Naive B cell (primary cell): ENCODE data around the gene SLC35F1. TPM values are rescaled to one million over a fixed set of nuclear protein-coding genes. Genes with fewer than 3 reads are reported as not detected.

ENCODE experiments used
- ATAC-seq, 2 donors: fragments of 150-1000 bp; cut with Tn5 transposase; 2 replicates each; pipeline ENCODE4 v1.10.0; 2021; ENCODE audit warnings: low read depth in 2 of 2, mild to moderate bottlenecking in 2 of 2, moderate library complexity in 2 of 2
- DNase-seq: peaks from one replicate; pipeline ENCODE4 v3.0.0; 2022
- H3K27ac Mint-ChIP-seq, 6 donors: one replicate each; pipeline ENCODE4 v1.8.0; 2020 to 2022; ENCODE audit warnings: mild to moderate bottlenecking in 6 of 6, mixed read lengths in 6 of 6, moderate library complexity in 5 of 6, inconsistent platforms in 2 of 6
- H3K27me3 Mint-ChIP-seq, 3 donors: one replicate each; pipeline ENCODE4 v1.8.0; 2021 to 2022; ENCODE audit warnings: mixed read lengths in 3 of 3, mild to moderate bottlenecking in 1 of 3
- H3K36me3 Mint-ChIP-seq, 2 donors: one replicate each; pipeline ENCODE4 v1.8.0; 2020 to 2022; ENCODE audit warnings: mixed read lengths in 2 of 2, inconsistent platforms in 1 of 2, mild to moderate bottlenecking in 1 of 2
- H3K4me1 Mint-ChIP-seq, 3 donors: one replicate each; pipeline ENCODE4 v1.8.0; 2020 to 2022; ENCODE audit warnings: mixed read lengths in 3 of 3, inconsistent platforms in 1 of 3, mild to moderate bottlenecking in 1 of 3, moderate library complexity in 1 of 3
- H3K4me3 Mint-ChIP-seq, 8 donors: one replicate each; pipeline ENCODE4 v1.8.0; 2020 to 2022; ENCODE audit warnings: mild to moderate bottlenecking in 8 of 8, mixed read lengths in 8 of 8, moderate library complexity in 8 of 8, inconsistent platforms in 2 of 8
- H3K9me3 Mint-ChIP-seq, 7 donors: one replicate each; pipeline ENCODE4 v1.8.0; 2020 to 2022; ENCODE audit warnings: mixed read lengths in 7 of 7, mild to moderate bottlenecking in 5 of 7, inconsistent platforms in 2 of 7, moderate library complexity in 1 of 7
- polyA plus RNA-seq, 6 donors: library from polyadenylated mRNA; unstranded; fragments of 300-500 nt; fragmentation: Illumina TruSeq; gene quantifications; one replicate each; pipeline ENCODE4 v1.2.3, GENCODE V29; 2021; ENCODE audit warnings: low read depth in 6 of 6

The SLC35F1 gene
- polyA plus RNA-seq, 6 donors from 2014 or later, result not detected

- Mint-ChIP-seq H3K27ac (no peak overlapping the region), H3K4me3 (no peak overlapping the region), H3K4me1 (no peaks in the 10 kb centered on the region), H3K9me3 (peaks cover 0 to 6% (median 2%) of the 10 kb centered on the region in 7 donors), H3K36me3 (no peaks in the 10 kb centered on the region), H3K27me3 (peaks cover 0 to 17% (median 4%) of the 10 kb centered on the region in 3 donors)
- DNase-seq (no peak), ATAC-seq (no peak)
Observed at GRCh38 chr6:118249680-118250079, 342.6 kb downstream of the SLC35F1 start.

GRCh38 chr6:118252474-118252873, 345.4 kb downstream of the SLC35F1 start:
- Mint-ChIP-seq H3K4me1 (no peaks in the 10 kb centered on the region), H3K27ac (no peak overlapping the region), H3K9me3 (peaks cover 0 to 5% (median 2%) of the 10 kb centered on the region in 7 donors), H3K4me3 (no peak overlapping the region), H3K36me3 (no peaks in the 10 kb centered on the region), H3K27me3 (no peaks in the 10 kb centered on the region)
- DNase-seq (no peak), ATAC-seq (no peak)

GRCh38 chr6:118253741-118254140, 346.7 kb downstream of the SLC35F1 start:
- no peaks in the 10 kb centered on the region for H3K4me1 Mint-ChIP-seq
- no peaks in the 10 kb centered on the region for H3K27me3 Mint-ChIP-seq
- ATAC-seq (no peak), DNase-seq (no peak)
- H3K4me3 Mint-ChIP-seq, result no peak overlapping the region
- H3K36me3 Mint-ChIP-seq, result no peaks in the 10 kb centered on the region
- no peaks in the 10 kb centered on the region for H3K9me3 Mint-ChIP-seq
- no peak overlapping the region for H3K27ac Mint-ChIP-seq

GRCh38 chr6:118260833-118261232, 353.8 kb downstream of the SLC35F1 start:
- Mint-ChIP-seq H3K4me3 (no peak overlapping the region), H3K27ac (no peak overlapping the region), H3K36me3 (no peaks in the 10 kb centered on the region), H3K27me3 (peaks cover 0 to 5% (median 5%) of the 10 kb centered on the region in 3 donors), H3K4me1 (no peaks in the 10 kb centered on the region), H3K9me3 (peaks cover 0 to 8% (median 5%) of the 10 kb centered on the region in 7 donors)
- no peak for ATAC-seq
- no peak for DNase-seq

- Mint-ChIP-seq H3K36me3 (no peaks in the 10 kb centered on the region), H3K9me3 (peaks cover 2 to 10% (median 5%) of the 10 kb centered on the region in 7 donors), H3K27me3 (peaks cover 0 to 14% (median 5%) of the 10 kb centered on the region in 3 donors), H3K27ac (no peak overlapping the region), H3K4me1 (no peaks in the 10 kb centered on the region), H3K4me3 (no peak overlapping the region)
- ATAC-seq (no peak), DNase-seq (no peak)
Observed at GRCh38 chr6:118263921-118264486, 356.9 kb downstream of the SLC35F1 start.

- Mint-ChIP-seq H3K4me1 (no peaks in the 10 kb centered on the region), H3K4me3 (no peak overlapping the region), H3K36me3 (no peaks in the 10 kb centered on the region), H3K27me3 (peaks cover 0 to 14% (median 0%) of the 10 kb centered on the region in 3 donors), H3K9me3 (peaks cover 2 to 10% (median 4%) of the 10 kb centered on the region in 7 donors), H3K27ac (no peak overlapping the region)
- ATAC-seq (no peak), DNase-seq (no peak)
Observed at GRCh38 chr6:118269659-118270058, 362.6 kb downstream of the SLC35F1 start.

- Mint-ChIP-seq H3K27me3 (peaks cover 4 to 23% (median 7%) of the 10 kb centered on the region in 3 donors), H3K4me3 (no peak overlapping the region), H3K9me3 (no peaks in the 10 kb centered on the region), H3K4me1 (no peaks in the 10 kb centered on the region), H3K36me3 (no peaks in the 10 kb centered on the region), H3K27ac (no peak overlapping the region)
- no peak for ATAC-seq
- no peak for DNase-seq
Observed at GRCh38 chr6:118277631-118278030, 370.6 kb downstream of the SLC35F1 start.

GRCh38 chr6:118280210-118280609, 373.1 kb downstream of the SLC35F1 start:
- H3K4me3 Mint-ChIP-seq, result no peak overlapping the region
- H3K9me3 Mint-ChIP-seq, result no peaks in the 10 kb centered on the region
- DNase-seq (no peak), ATAC-seq (no peak)
- no peaks in the 10 kb centered on the region for H3K4me1 Mint-ChIP-seq
- H3K27me3 Mint-ChIP-seq, result peaks cover 7 to 18% (median 13%) of the 10 kb centered on the region in 3 donors
- no peak overlapping the region for H3K27ac Mint-ChIP-seq
- no peaks in the 10 kb centered on the region for H3K36me3 Mint-ChIP-seq

GRCh38 chr6:118281291-118281690, 374.2 kb downstream of the SLC35F1 start:
- no peak overlapping the region for H3K27ac Mint-ChIP-seq
- ATAC-seq (no peak), DNase-seq (no peak)
- no peaks in the 10 kb centered on the region for H3K9me3 Mint-ChIP-seq
- no peaks in the 10 kb centered on the region for H3K36me3 Mint-ChIP-seq
- H3K4me1 Mint-ChIP-seq, result no peaks in the 10 kb centered on the region
- peaks cover 4 to 16% (median 13%) of the 10 kb centered on the region in 3 donors for H3K27me3 Mint-ChIP-seq
- no peak overlapping the region for H3K4me3 Mint-ChIP-seq

- H3K4me1 Mint-ChIP-seq, result no peaks in the 10 kb centered on the region
- peak overlapping the region in 1 of 6 donors; percentile 7 for H3K27ac Mint-ChIP-seq
- H3K4me3 Mint-ChIP-seq, result no peak overlapping the region
- peaks cover 0 to 3% (median 0%) of the 10 kb centered on the region in 7 donors for H3K9me3 Mint-ChIP-seq
- peak; percentile 5 for DNase-seq
- no peak for ATAC-seq
- no peaks in the 10 kb centered on the region for H3K36me3 Mint-ChIP-seq
- H3K27me3 Mint-ChIP-seq, result peaks cover 0 to 21% (median 13%) of the 10 kb centered on the region in 3 donors
Observed at GRCh38 chr6:118283766-118284165, 376.7 kb downstream of the SLC35F1 start.

- Mint-ChIP-seq H3K4me3 (no peak overlapping the region), H3K27ac (no peak overlapping the region), H3K9me3 (peaks cover 0 to 5% (median 0%) of the 10 kb centered on the region in 7 donors), H3K27me3 (peaks cover 0 to 21% (median 13%) of the 10 kb centered on the region in 3 donors), H3K36me3 (no peaks in the 10 kb centered on the region), H3K4me1 (no peaks in the 10 kb centered on the region)
- ATAC-seq (no peak), DNase-seq (no peak)
Observed at GRCh38 chr6:118284736-118285360, 377.8 kb downstream of the SLC35F1 start.

GRCh38 chr6:118285791-118286190, 378.7 kb downstream of the SLC35F1 start:
- ATAC-seq, result no peak

GRCh38 chr6:118288355-118289124, 381.5 kb downstream of the SLC35F1 start:
- Mint-ChIP-seq H3K27ac (no peak overlapping the region), H3K9me3 (peaks cover 0 to 5% (median 0%) of the 10 kb centered on the region in 7 donors), H3K4me3 (no peak overlapping the region), H3K27me3 (peaks cover 0 to 9% (median 0%) of the 10 kb centered on the region in 3 donors), H3K4me1 (no peaks in the 10 kb centered on the region), H3K36me3 (no peaks in the 10 kb centered on the region)
- no peak for DNase-seq
- ATAC-seq, result no peak

More at GRCh38 chr6:118285791-118286190, 378.7 kb downstream of the SLC35F1 start:
- Mint-ChIP-seq H3K27me3 (peaks cover 0 to 21% (median 13%) of the 10 kb centered on the region in 3 donors), H3K36me3 (no peaks in the 10 kb centered on the region), H3K4me1 (no peaks in the 10 kb centered on the region), H3K9me3 (peaks cover 0 to 5% (median 0%) of the 10 kb centered on the region in 7 donors), H3K27ac (no peak overlapping the region), H3K4me3 (no peak overlapping the region)
- no peak for DNase-seq
